NT2/D1 (cell line): Measurements from ENCODE around the gene ST8SIA3.

Source experiments
- DNase-seq: peaks from one replicate; pipeline ENCODE4 v3.0.0-alpha.2; 2011; ENCODE audit warnings: low read depth, low spot score
- H3K27me3 ChIP-seq: 2 replicates; pipeline ENCODE4 v1.6.0; 2011; ENCODE audit warnings: mild to moderate bottlenecking; ENCODE audit not compliant: insufficient read length, insufficient read depth
- H3K36me3 ChIP-seq: 2 replicates; pipeline ENCODE4 v1.6.1; 2011; ENCODE audit warnings: mild to moderate bottlenecking, low read length, mixed read lengths; ENCODE audit not compliant: insufficient read depth, insufficient read length
- H3K4me1 ChIP-seq: 2 replicates; pipeline ENCODE4 v1.5.1; 2011; ENCODE audit not compliant: insufficient read depth, insufficient read length
- H3K4me3 ChIP-seq: 2 replicates; pipeline ENCODE4 v1.5.1; 2011; ENCODE audit warnings: low read depth; ENCODE audit not compliant: insufficient read length
- H3K9ac ChIP-seq: 2 replicates; pipeline ENCODE4 v1.6.0; 2011; ENCODE audit warnings: low read depth; ENCODE audit not compliant: insufficient read length
- H3K9me3 ChIP-seq: 2 replicates; pipeline ENCODE4 v1.5.1; 2011; ENCODE audit warnings: mild to moderate bottlenecking, low read length; ENCODE audit not compliant: insufficient read depth
- SUZ12 ChIP-seq: IDR thresholded peaks from 2 replicates; pipeline ENCODE4 v1.6.1; 2011; ENCODE audit not compliant: insufficient read length, insufficient read depth; ENCODE audit errors: extremely low read depth
- YY1 ChIP-seq: IDR thresholded peaks from 2 replicates; pipeline ENCODE4 v1.6.1; 2011; ENCODE audit not compliant: insufficient read length, insufficient read depth
- ZNF274 ChIP-seq: IDR thresholded peaks from 2 replicates; pipeline ENCODE4 v1.6.1; 2011; ENCODE audit warnings: mild to moderate bottlenecking, low read depth, low read length

ST8SIA3 gene

DNA sequence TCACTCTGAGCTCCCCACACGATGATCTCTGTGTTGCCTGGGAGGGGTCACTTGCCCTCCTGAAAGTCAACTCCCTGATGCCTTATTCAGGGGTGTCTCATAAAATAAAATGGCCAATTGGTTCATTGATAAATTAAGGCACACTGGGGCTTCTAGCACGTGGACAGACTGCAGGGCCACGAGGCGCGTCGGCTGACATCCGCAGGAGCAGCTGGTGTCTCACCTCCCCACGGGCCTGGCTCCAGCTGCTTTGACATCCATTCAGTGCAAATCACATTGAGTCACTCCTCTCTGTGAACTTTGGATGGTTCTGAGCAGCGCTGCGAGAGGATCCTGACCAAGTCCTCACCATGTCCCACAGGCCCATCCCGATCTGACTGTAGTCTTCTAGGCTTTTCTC, 4.6 kb upstream of the ST8SIA3 start:
- H3K9me3 ChIP-seq = no peaks in the 10 kb centered on the region
- H3K36me3 ChIP-seq = no peaks in the 10 kb centered on the region
- no peak for DNase-seq
- no peak overlapping the region for H3K9ac ChIP-seq
- TF ChIP-seq ZNF274 (no peak), SUZ12 (no peak), YY1 (no peak)
- no peaks in the 10 kb centered on the region for H3K4me1 ChIP-seq
- peaks cover 22% of the 10 kb centered on the region for H3K27me3 ChIP-seq
- no peak overlapping the region for H3K4me3 ChIP-seq

DNA sequence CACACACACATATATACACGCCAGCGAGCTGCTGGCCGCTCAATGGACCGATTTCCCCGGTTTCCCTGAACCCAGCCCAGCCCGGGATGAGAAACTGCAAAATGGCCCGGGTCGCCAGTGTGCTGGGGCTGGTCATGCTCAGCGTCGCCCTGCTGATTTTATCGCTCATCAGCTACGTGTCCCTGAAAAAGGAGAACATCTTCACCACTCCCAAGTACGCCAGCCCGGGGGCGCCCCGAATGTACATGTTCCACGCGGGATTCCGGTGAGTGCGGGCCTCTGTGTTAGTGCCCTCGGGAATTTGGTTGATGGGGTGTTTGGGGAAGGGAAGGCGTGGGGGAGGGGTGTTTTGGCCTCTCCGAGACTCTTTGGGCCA, 392 bp downstream of the ST8SIA3 start:
- Histone ChIP-seq H3K27me3 (peaks cover 35% of the 10 kb centered on the region), H3K9me3 (no peaks in the 10 kb centered on the region), H3K9ac (no peak overlapping the region), H3K4me1 (no peaks in the 10 kb centered on the region), H3K36me3 (no peaks in the 10 kb centered on the region), H3K4me3 (peak overlapping the region; percentile 49)
- no peak for DNase-seq
- no peak for TF ChIP-seq SUZ12
- no peak for TF ChIP-seq YY1

DNA sequence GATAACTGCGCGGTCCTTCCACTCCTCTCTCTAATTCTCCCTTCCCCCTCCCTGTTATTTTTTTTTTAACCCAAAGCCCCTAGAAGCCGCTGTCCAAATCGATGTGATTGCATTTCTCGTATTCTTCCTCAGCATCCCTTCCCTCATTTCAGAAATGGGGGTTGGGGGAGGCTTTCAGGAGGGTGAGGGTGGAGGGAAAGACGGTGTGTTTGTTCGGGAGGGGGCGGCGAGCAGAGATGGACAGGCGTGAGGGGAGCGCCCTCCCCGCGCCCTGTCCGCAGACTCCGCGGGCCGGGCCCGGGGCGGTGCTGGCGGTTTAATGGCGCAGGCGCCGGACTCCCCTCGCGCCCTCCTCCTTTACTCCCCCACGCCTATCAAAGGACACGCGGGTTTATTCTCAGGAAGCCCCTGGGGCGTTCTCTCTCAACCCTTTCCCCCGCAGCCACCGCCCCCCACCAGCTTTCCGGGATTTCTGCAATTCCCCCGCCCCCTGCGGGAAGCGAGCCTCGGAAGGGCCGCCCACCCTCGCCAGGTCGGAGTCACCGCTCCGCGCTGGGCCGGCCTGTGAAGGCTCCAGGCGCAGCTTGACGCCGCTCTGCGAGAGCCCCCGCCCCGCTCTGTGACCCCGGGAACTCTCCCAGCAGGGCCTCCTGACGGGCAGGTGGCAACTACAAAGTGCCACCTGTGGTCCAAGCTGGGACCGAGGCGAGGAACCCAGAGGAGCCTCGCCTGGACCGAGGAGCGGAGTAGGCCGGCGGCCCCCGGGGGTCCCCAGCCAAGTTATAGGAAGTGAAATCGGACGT, 981 bp downstream of the ST8SIA3 start:
- Histone ChIP-seq H3K4me3 (peak overlapping the region; percentile 49), H3K9me3 (no peaks in the 10 kb centered on the region), H3K27me3 (peaks cover 35% of the 10 kb centered on the region), H3K4me1 (no peaks in the 10 kb centered on the region), H3K9ac (no peak overlapping the region), H3K36me3 (no peaks in the 10 kb centered on the region)
- peak; percentile 20 for DNase-seq
- TF ChIP-seq YY1 = no peak
- TF ChIP-seq SUZ12 = no peak
- TF ChIP-seq ZNF274 = no peak

DNA sequence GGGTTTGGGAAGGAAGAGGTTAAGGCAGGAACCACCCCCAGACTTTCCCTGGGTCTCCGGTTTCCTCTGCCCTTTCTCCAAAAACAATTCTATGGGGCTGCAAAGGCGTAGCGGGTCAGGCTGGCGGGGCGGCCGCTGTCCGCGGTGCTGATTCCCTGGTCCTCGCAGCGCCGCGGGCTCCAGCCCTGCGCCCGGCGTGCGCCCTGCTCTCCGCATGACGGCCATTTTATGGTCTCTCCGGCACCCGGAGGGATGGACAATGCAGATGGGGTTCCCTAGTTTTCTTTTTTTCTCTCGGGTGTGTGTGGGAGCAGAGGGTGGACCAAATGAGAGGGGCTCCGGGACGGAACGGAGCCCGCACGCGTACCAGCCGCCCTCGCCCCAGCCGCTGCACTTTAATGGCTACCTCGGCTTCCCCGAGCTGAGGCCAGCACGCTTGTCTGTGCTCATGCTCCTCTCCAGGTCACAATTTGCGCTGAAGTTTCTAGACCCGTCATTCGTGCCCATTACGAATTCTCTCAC, 1.6 kb downstream of the ST8SIA3 start:
- TF ChIP-seq YY1 (peak; percentile 47), ZNF274 (no peak)
- Histone ChIP-seq H3K4me3 (peak overlapping the region; percentile 49), H3K4me1 (no peaks in the 10 kb centered on the region), H3K36me3 (no peaks in the 10 kb centered on the region), H3K27me3 (peaks cover 35% of the 10 kb centered on the region), H3K9me3 (no peaks in the 10 kb centered on the region), H3K9ac (peak overlapping the region; percentile 50)
- peak; percentile 72 for DNase-seq

DNA sequence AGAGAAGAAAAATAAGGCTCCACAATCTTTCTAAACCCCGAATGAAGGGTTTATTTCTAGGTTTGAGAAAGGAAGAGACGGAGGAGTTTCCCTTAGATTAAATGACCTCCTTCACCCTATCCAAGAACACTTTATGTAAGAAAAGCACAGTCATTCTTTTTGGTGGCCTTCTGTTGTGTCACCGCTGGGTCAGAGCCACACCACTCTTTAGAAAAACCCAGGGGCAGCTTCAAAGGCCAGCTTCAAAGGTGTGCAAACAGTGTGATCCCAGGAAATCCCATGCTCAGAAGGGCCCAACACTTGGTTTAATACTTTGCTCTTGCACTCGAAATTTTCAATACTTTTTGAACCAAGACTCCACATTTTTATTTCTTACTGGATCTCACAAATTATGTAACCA, 7.1 kb downstream of the ST8SIA3 start:
- Histone ChIP-seq H3K36me3 (no peaks in the 10 kb centered on the region), H3K4me3 (no peak overlapping the region), H3K9me3 (no peaks in the 10 kb centered on the region), H3K4me1 (no peaks in the 10 kb centered on the region), H3K27me3 (peaks cover 9% of the 10 kb centered on the region), H3K9ac (no peak overlapping the region)
- DNase-seq = no peak
- no peak for TF ChIP-seq YY1
- TF ChIP-seq ZNF274 = no peak
- TF ChIP-seq SUZ12 = no peak

DNA sequence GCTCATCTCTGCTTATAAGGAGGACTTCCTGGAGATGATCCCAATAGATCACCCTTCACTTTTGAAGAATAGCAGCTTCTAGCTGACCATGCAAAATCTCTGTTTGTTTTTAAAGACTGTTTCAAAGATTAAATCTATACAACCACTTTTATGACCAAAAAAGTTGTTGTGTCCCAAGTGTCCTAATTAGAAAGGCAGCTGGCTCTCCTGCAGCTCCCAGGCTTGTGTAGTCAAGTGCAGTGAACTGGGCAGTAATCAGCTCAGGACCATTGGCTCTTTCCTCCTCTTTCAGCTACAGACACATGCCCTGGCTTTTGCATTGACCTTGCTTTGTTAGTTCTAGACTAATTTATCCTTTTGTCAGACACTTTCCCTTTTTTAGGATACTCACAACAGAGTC, 10.4 kb downstream of the ST8SIA3 start:
- no peaks in the 10 kb centered on the region for H3K27me3 ChIP-seq
- no peak overlapping the region for H3K4me3 ChIP-seq
- H3K9me3 ChIP-seq = no peaks in the 10 kb centered on the region
- H3K4me1 ChIP-seq = no peaks in the 10 kb centered on the region
- DNase-seq = no peak
- TF ChIP-seq SUZ12 (no peak), ZNF274 (no peak), YY1 (no peak)
- H3K9ac ChIP-seq = no peak overlapping the region
- H3K36me3 ChIP-seq = no peaks in the 10 kb centered on the region

DNA sequence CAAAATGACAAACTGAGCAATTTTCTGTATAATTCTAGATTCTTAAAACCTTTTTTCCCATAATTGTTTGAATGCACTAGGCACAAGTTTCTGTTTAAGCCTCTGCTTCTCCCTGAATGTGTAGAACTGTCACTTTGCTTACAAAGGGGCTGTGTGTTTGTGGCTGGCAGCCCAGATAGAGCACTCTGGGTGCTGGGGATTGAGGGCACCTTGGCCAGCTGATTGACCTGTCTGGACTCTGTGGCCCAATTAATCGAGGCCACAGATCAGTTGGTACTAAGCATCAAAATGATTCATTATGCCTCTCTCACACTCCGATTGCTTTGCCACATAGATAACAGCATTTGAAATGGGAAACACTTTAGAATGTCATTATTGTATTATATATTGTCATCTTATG, 12.1 kb downstream of the ST8SIA3 start:
- no peak for DNase-seq
- Histone ChIP-seq H3K27me3 (no peaks in the 10 kb centered on the region), H3K9me3 (no peaks in the 10 kb centered on the region), H3K4me3 (no peak overlapping the region), H3K36me3 (no peaks in the 10 kb centered on the region), H3K4me1 (no peaks in the 10 kb centered on the region), H3K9ac (no peak overlapping the region)
- TF ChIP-seq ZNF274 = no peak
- no peak for TF ChIP-seq YY1
- no peak for TF ChIP-seq SUZ12
